ENCODE measurements around the gene SAMMSON. TPM values are rescaled to one million over a fixed set of nuclear protein-coding genes. Genes with fewer than 3 reads are reported as not detected.

The SAMMSON gene
- total RNA-seq, 4 donors from 2014 or later = not detected

GRCh38 chr3:70040386-70040785 lies 40.9 kb downstream of the SAMMSON start:
- in situ Hi-C loops (cut with MboI; ENCODE audit: low pct_ligation_motif_present in 1 of 4, low pct_unique_long_range_greater_than_20kb in 1 of 4, low sequenced_read_pairs in 3 of 4) = no loop called here
- intact Hi-C loops (cut with DNase I; ENCODE audit: low total_unique reads) = no loop called here
- WGBS, 2 donors (ENCODE audit: low coverage in 1 of 2) = 88% methylated on average over 3 of the region's 3 CpGs; no CpG with 5 or more reads in 1 of the 2 donors
- Histone ChIP-seq H3K27me3 (no peaks in the 10 kb centered on the region), H3K4me3 (no peak overlapping the region), H3K27ac (no peak overlapping the region), H3K36me3 (no peaks in the 10 kb centered on the region), H3K9me3 (no peaks in the 10 kb centered on the region), H3K4me1 (no peaks in the 10 kb centered on the region)
- no peak for DNase-seq
- no peak for TF ChIP-seq POLR2A (IDR thresholded peaks at IDR 0.05)
- TF ChIP-seq CTCF (IDR thresholded peaks at IDR 0.05) = no peak
- no peak for TF ChIP-seq EP300 (IDR thresholded peaks at IDR 0.05; ENCODE audit: low read depth)
- no peak for TF ChIP-seq POLR2AphosphoS5 (IDR thresholded peaks at IDR 0.05)

GRCh38 chr3:70042641-70043040 lies 43.1 kb downstream of the SAMMSON start:
- TF ChIP-seq EP300 (IDR thresholded peaks at IDR 0.05; ENCODE audit: low read depth) (no peak), POLR2A (IDR thresholded peaks at IDR 0.05) (no peak)
- Histone ChIP-seq H3K4me1 (no peaks in the 10 kb centered on the region), H3K36me3 (no peaks in the 10 kb centered on the region), H3K27ac (no peak overlapping the region), H3K27me3 (no peaks in the 10 kb centered on the region), H3K9me3 (no peaks in the 10 kb centered on the region), H3K4me3 (no peak overlapping the region)
- in situ Hi-C loops (cut with MboI; ENCODE audit: low pct_ligation_motif_present in 1 of 4, low pct_unique_long_range_greater_than_20kb in 1 of 4, low sequenced_read_pairs in 3 of 4) = no loop called here
- no peak for DNase-seq
- intact Hi-C loops (cut with DNase I; ENCODE audit: low total_unique reads) = no loop called here
- WGBS, 2 donors (ENCODE audit: low coverage in 1 of 2) = 80 to 90% methylated on average over 3 of the region's 3 CpGs

- DNase-seq = no peak
- no peaks in the 10 kb centered on the region for H3K36me3 ChIP-seq
- in situ Hi-C loops (cut with MboI; ENCODE audit: low pct_ligation_motif_present in 1 of 4, low pct_unique_long_range_greater_than_20kb in 1 of 4, low sequenced_read_pairs in 3 of 4) (loop anchor here in 1 of 4 donors (25.0 kb wide), 1 partner anchor 1613 kb away; no protein-coding TSS in a partner anchor), intact Hi-C loops (cut with DNase I; ENCODE audit: low total_unique reads) (no loop called here)
- H3K4me3 ChIP-seq = no peak overlapping the region
- H3K9me3 ChIP-seq = no peaks in the 10 kb centered on the region
- H3K27me3 ChIP-seq = no peaks in the 10 kb centered on the region
- TF ChIP-seq EP300 (IDR thresholded peaks at IDR 0.05; ENCODE audit: low read depth) = no peak
- H3K27ac ChIP-seq = no peak overlapping the region
- WGBS, 2 donors (ENCODE audit: low coverage in 1 of 2) = 42 to 66% methylated on average over 3 of the region's 3 CpGs
- no peaks in the 10 kb centered on the region for H3K4me1 ChIP-seq
Measured at GRCh38 chr3:70049761-70050160, 50.2 kb downstream of the SAMMSON start.

- Histone ChIP-seq H3K4me1 (no peaks in the 10 kb centered on the region), H3K36me3 (no peaks in the 10 kb centered on the region), H3K4me3 (no peak overlapping the region), H3K27me3 (no peaks in the 10 kb centered on the region), H3K27ac (no peak overlapping the region), H3K9me3 (no peaks in the 10 kb centered on the region)
- 43 to 70% methylated on average over 1 of the region's 1 CpG for WGBS, 2 donors (ENCODE audit: low coverage in 1 of 2)
- TF ChIP-seq POLR2AphosphoS5 (IDR thresholded peaks at IDR 0.05) (no peak), POLR2A (IDR thresholded peaks at IDR 0.05) (no peak), CTCF (IDR thresholded peaks at IDR 0.05) (no peak)
- in situ Hi-C loops (cut with MboI; ENCODE audit: low pct_ligation_motif_present in 1 of 4, low pct_unique_long_range_greater_than_20kb in 1 of 4, low sequenced_read_pairs in 3 of 4) = loop anchor here in 1 of 4 donors (25.0 kb wide), 1 partner anchor 1609 kb away; no protein-coding TSS in a partner anchor
- intact Hi-C loops (cut with DNase I; ENCODE audit: low total_unique reads) = no loop called here
- no peak for DNase-seq
Measured at GRCh38 chr3:70053293-70053692, 53.8 kb downstream of the SAMMSON start.

- 81 to 89% methylated on average over 3 of the region's 3 CpGs for WGBS, 2 donors (ENCODE audit: low coverage in 1 of 2)
- DNase-seq = no peak
- no peaks in the 10 kb centered on the region for H3K4me1 ChIP-seq
- no peaks in the 10 kb centered on the region for H3K9me3 ChIP-seq
- H3K27ac ChIP-seq = no peak overlapping the region
- TF ChIP-seq EP300 (IDR thresholded peaks at IDR 0.05; ENCODE audit: low read depth) (no peak), POLR2AphosphoS5 (IDR thresholded peaks at IDR 0.05) (no peak), POLR2A (IDR thresholded peaks at IDR 0.05) (no peak), CTCF (IDR thresholded peaks at IDR 0.05) (no peak)
- no peaks in the 10 kb centered on the region for H3K36me3 ChIP-seq
- intact Hi-C loops (cut with DNase I; ENCODE audit: low total_unique reads) (no loop called here), in situ Hi-C loops (cut with MboI; ENCODE audit: low pct_ligation_motif_present in 1 of 4, low pct_unique_long_range_greater_than_20kb in 1 of 4, low sequenced_read_pairs in 3 of 4) (loop anchor here in 1 of 4 donors (25.0 kb wide), 1 partner anchor 1606 kb away; no protein-coding TSS in a partner anchor)
- no peak overlapping the region for H3K4me3 ChIP-seq
- no peaks in the 10 kb centered on the region for H3K27me3 ChIP-seq
Measured at GRCh38 chr3:70056081-70056480, 56.5 kb downstream of the SAMMSON start.
